Lung (tissue), 12 donors: ENCODE measurements around the gene TMEM100. TPM values are rescaled to one million over a fixed set of nuclear protein-coding genes. Genes with fewer than 3 reads are reported as not detected.
A peak's percentile ranks its signal among the peaks of the same experiment; 100 is the strongest.

Source experiments
- ATAC-seq: fragments of 200-7000 bp; cut with Tn5 transposase; one replicate; pipeline ENCODE4 v1.9.1; 2020; ENCODE audit warnings: moderate number of reproducible peaks; ENCODE audit not compliant: insufficient read depth, low FRiP score
- DNase-seq, 3 donors: peaks; one replicate each; pipeline ENCODE4 v3.0.0-alpha.2; 2013 to 2017
- H3K27ac ChIP-seq, 2 donors: one replicate each; pipeline ENCODE4 v1.5.1; 2013; ENCODE audit warnings: mild to moderate bottlenecking in 2 of 2, moderate library complexity in 2 of 2, control low read depth in 1 of 2, inconsistent platforms in 1 of 2, low read depth in 1 of 2, low read length in 1 of 2
- H3K27me3 ChIP-seq, 3 donors: one replicate each; pipeline ENCODE4 v1.5.1; 2013; ENCODE audit warnings: low read length in 2 of 3; ENCODE audit not compliant: control insufficient read depth in 3 of 3, insufficient read depth in 3 of 3
- H3K36me3 ChIP-seq, 4 donors: one replicate each; pipeline ENCODE4 v1.5.1; 2013; ENCODE audit warnings: low read length in 4 of 4, mild to moderate bottlenecking in 1 of 4, moderate library complexity in 1 of 4; ENCODE audit not compliant: control insufficient read depth in 4 of 4, insufficient read depth in 4 of 4
- H3K4me1 ChIP-seq, 5 donors: one replicate each; pipeline ENCODE4 v1.5.1; 2013; ENCODE audit warnings: low read length in 5 of 5, mild to moderate bottlenecking in 2 of 5, moderate library complexity in 1 of 5; ENCODE audit not compliant: control insufficient read depth in 5 of 5, insufficient read depth in 5 of 5
- H3K4me3 ChIP-seq: one replicate; pipeline ENCODE4 v1.5.1; 2013; ENCODE audit warnings: mild to moderate bottlenecking, control low read depth, moderate library complexity
- H3K9ac ChIP-seq, 2 donors: one replicate each; pipeline ENCODE4 v1.5.1; 2013; ENCODE audit warnings: low read length in 2 of 2, control low read depth in 1 of 2; ENCODE audit not compliant: insufficient read depth in 1 of 2
- H3K9me3 ChIP-seq, 4 donors: one replicate each; pipeline ENCODE4 v1.5.1; 2013; ENCODE audit warnings: low read length in 3 of 4, mild to moderate bottlenecking in 1 of 4, moderate library complexity in 1 of 4; ENCODE audit not compliant: control insufficient read depth in 4 of 4, insufficient read depth in 3 of 4
- CTCF ChIP-seq: IDR thresholded peaks from 2 replicates; pipeline ENCODE4 v1.5.1; 2012; ENCODE audit warnings: mild to moderate bottlenecking; ENCODE audit errors: control extremely low read depth, extremely low read depth
- WGBS, 2 donors: extraction: QIAGEN DNeasy Blood & Tissue Kit; methylation state at CpG; one replicate each; pipeline ENCODE4 v1.1.7; 2013; 5-methylcytosine and 5-hydroxymethylcytosine counted together
- polyA plus RNA-seq, 2 donors: library from polyadenylated mRNA; stranded (reverse); fragments of 200-250 nt; gene quantifications; one replicate each; pipeline ENCODE4 v1.2.1, GENCODE V29; 2013
- total RNA-seq, 2 donors: library from RNA; depleted of rRNA in 1 of 2; stranded (reverse); fragments of >200 nt in 1 of 2; gene quantifications; one replicate each; pipeline ENCODE4 v1.2.1, GENCODE V29; 2014 to 2021
- donor health status: control.
- donor health status: control.
- donor health status: Bipolar disorder and iron deficiency.
- donor health status: healthy.
- donor health status: DM: yes; HTN: yes; CAD: no.

The TMEM100 gene
- total and polyA plus RNA-seq, 4 donors: 63.6 to 127 (median 83.4) TPM

DNA sequence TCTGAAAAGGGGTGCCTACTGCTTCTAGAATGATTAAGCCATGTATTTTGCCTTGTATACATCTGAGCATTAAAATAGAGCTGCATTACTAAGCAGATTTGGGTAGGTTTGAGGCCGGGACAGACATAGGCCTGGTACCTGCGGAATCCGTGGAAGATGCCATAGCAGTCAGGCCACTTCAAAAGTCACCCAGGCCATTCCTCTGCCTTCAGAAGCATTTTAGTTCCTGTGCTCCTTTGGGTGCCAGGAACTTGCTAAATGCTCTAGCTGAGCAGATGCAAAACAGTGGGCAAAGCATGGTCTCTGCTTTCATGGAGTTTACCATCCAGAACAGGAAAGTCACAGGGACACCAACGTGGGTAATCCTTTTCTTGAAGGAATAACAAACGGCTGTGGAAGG, 5.7 kb upstream of the TMEM100 start:
- peak overlapping the region in 1 of 2 donors; percentile 74 for H3K27ac ChIP-seq
- no peak for ATAC-seq
- H3K4me1 ChIP-seq: peaks cover 0 to 74% (median 16%) of the 10 kb centered on the region in 5 donors

GRCh38 chr17:55727920-55728319, 5.3 kb upstream of the TMEM100 start:
- H3K4me3 ChIP-seq: no peak overlapping the region
- H3K36me3 ChIP-seq: no peaks in the 10 kb centered on the region
- no peak for TF ChIP-seq CTCF
- H3K27me3 ChIP-seq: no peaks in the 10 kb centered on the region
- no peak overlapping the region for H3K9ac ChIP-seq
- H3K4me1 ChIP-seq: peaks cover 0 to 73% (median 13%) of the 10 kb centered on the region in 5 donors
- no peak for ATAC-seq
- no peaks in the 10 kb centered on the region for H3K9me3 ChIP-seq
- H3K27ac ChIP-seq: no peak overlapping the region
- WGBS, 2 donors: 77 to 83% methylated on average over 1 of the region's 1 CpG
- no peak for DNase-seq

More for the DNA sequence above, 5.7 kb upstream of the TMEM100 start:
- no peaks in the 10 kb centered on the region for H3K27me3 ChIP-seq
- DNase-seq: no peak
- TF ChIP-seq CTCF: no peak
- no peaks in the 10 kb centered on the region for H3K9me3 ChIP-seq
- H3K36me3 ChIP-seq: no peaks in the 10 kb centered on the region
- no peak overlapping the region for H3K4me3 ChIP-seq
- 72 to 76% methylated on average over 5 of the region's 5 CpGs for WGBS, 2 donors
- H3K9ac ChIP-seq: no peak overlapping the region

GRCh38 chr17:55727275-55727674, 4.6 kb upstream of the TMEM100 start:
- Histone ChIP-seq H3K4me1 (peaks cover 0 to 67% (median 8%) of the 10 kb centered on the region in 5 donors), H3K9me3 (no peaks in the 10 kb centered on the region), H3K36me3 (no peaks in the 10 kb centered on the region), H3K27ac (peak overlapping the region in 1 of 2 donors; percentile 73), H3K9ac (no peak overlapping the region), H3K27me3 (no peaks in the 10 kb centered on the region), H3K4me3 (no peak overlapping the region)
- WGBS, 2 donors: 80 to 89% methylated on average over 6 of the region's 6 CpGs
- DNase-seq: no peak
- ATAC-seq: no peak
- no peak for TF ChIP-seq CTCF

- no peak overlapping the region for H3K9ac ChIP-seq
- H3K4me1 ChIP-seq: peaks cover 0 to 59% (median 1%) of the 10 kb centered on the region in 5 donors
- no peaks in the 10 kb centered on the region for H3K27me3 ChIP-seq
- no peak overlapping the region for H3K4me3 ChIP-seq
- no peaks in the 10 kb centered on the region for H3K36me3 ChIP-seq
- no peak for ATAC-seq
- H3K9me3 ChIP-seq: no peaks in the 10 kb centered on the region
- peak; percentile 73 to 91 (median 87) for DNase-seq
- 40 to 79% methylated on average over 2 of the region's 2 CpGs for WGBS, 2 donors
- no peak for TF ChIP-seq CTCF
- H3K27ac ChIP-seq: peak overlapping the region in 1 of 2 donors; percentile 26
Measured at GRCh38 chr17:55726440-55726839, 3.8 kb upstream of the TMEM100 start.
